Cardiac fibroblast (primary cell): Measurements from ENCODE around the gene PSMF1.

Experiments
- DNase-seq, 2 donors: peaks; one replicate each; pipeline versions ENCODE4 v3.0.0 to v3.0.0-alpha.2; 2010; ENCODE audit warnings: low read depth in 2 of 2
- H3K4me3 ChIP-seq, 2 donors: replicated peaks in 1 of 2; 1 replicate in 1 of 2; 2 replicates in 1 of 2; pipeline ENCODE4 v1.5.1; 2011; ENCODE audit warnings: low read depth in 2 of 2, low read length in 2 of 2, mild to moderate bottlenecking in 2 of 2, moderate library complexity in 1 of 2
- CTCF ChIP-seq: IDR thresholded peaks from one replicate; pipeline ENCODE4 v1.5.1; 2011; ENCODE audit warnings: low read depth, mild to moderate bottlenecking, low read length, inconsistent platforms

Gene PSMF1

DNA sequence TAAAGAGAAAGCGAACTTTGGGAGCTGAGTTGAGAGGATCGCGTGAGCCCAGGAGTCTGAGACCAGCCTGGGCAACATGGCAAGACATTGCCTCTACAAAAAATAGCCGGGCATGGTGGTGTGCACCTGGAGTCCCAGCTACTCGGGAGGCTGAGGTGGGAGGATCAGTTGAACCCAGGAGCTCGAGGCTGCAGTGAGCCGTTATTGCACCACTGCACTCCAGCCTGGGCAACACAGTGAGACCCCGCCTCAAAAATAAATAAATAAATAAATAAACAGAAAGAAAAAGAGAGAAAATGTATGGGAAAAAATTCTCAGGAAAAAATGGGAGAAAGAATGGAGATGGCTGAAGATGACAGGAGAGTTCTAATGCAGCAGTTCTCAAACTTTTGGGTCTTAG is 87.4 kb downstream of the PSMF1 start:
- no peak overlapping the region for H3K4me3 ChIP-seq
- TF ChIP-seq CTCF = no peak
- DNase-seq = no peak

- no peak for TF ChIP-seq CTCF
- peak in 1 of 2 donors; percentile 10 for DNase-seq
- peak overlapping the region in 1 of 2 donors; percentile 2 for H3K4me3 ChIP-seq
Observed at GRCh38 chr20:1206366-1207148, 88.2 kb downstream of the PSMF1 start.

DNA sequence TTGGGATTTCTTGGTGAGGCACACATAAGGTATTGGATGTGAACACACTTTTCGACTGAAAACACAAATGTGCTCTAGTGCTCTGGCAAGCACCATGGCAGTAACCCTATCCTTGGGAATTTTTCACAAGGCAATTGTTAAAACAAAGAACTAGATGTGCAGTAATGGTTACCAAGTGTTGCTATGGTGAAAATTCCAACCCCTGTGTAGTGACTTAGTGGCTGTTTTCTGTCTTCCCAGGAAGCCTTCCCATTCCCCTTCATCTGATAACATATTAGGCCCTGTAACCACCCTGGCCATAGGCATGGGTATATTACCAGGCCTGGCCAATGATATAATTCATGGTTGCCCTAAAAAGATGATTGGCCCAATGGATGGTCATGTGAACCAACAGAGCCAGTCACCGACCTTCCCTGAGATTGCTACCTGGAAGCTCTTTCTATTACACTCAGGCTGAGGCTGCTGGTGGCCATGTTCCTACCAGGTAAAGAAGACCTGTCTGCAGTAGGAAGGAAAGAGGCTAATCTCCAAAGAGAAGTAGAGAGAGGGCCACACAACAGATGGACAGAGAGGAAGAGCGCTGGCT is 89.0 kb downstream of the PSMF1 start:
- H3K4me3 ChIP-seq = no peak overlapping the region
- TF ChIP-seq CTCF = no peak
- no peak for DNase-seq

- peak in 1 of 2 donors; percentile 39 for DNase-seq
- no peak overlapping the region for H3K4me3 ChIP-seq
- TF ChIP-seq CTCF = peak; percentile 39
Observed at GRCh38 chr20:1209447-1210387, 91.3 kb downstream of the PSMF1 start.

DNA sequence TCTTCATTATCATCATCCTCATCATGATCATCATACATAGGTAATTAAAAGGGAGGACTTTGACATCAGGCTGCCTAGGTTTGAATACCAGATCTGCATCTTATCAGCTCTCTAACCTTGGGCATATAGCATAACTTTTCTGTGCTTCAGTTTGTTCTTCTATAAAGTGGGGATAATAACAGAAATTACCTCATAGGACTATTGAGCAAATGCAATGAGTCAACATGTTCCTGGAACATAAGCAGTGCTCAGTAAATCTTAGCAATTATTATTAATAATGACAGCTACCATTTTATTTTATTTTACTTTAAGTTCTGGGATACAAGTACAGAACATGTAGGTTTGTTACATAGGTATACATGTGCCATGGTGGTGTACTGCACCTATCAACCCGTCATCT is 92.1 kb downstream of the PSMF1 start:
- H3K4me3 ChIP-seq = no peak overlapping the region
- DNase-seq = peak in 1 of 2 donors; percentile 49
- TF ChIP-seq CTCF = no peak

GRCh38 chr20:1212023-1212422 is 93.6 kb downstream of the PSMF1 start:
- DNase-seq = no peak
- H3K4me3 ChIP-seq = no peak overlapping the region
- TF ChIP-seq CTCF = no peak
